HEK293 (cell line): ENCODE measurements around the gene TNFRSF14.

Experiments
- CTCF ChIA-PET: fragments of 350-600 bp; formaldehyde crosslinking; extraction: SDS; loops from one replicate; lab custom pipeline; 2021; ENCODE audit warnings: antibody characterized with exemption; lab: Yijun Ruan, JAX
- POLR2A ChIA-PET: fragments of 300-600 bp; formaldehyde crosslinking; extraction: SDS; loops from one replicate; lab custom pipeline; 2020; ENCODE audit warnings: antibody characterized with exemption, inconsistent platforms; lab: Yijun Ruan, JAX
- H3K27ac ChIP-seq: fragments of 200-500 bp; sonication (Bioruptor generic); 2 replicates; pipeline ENCODE4 v1.5.1; 2014; ENCODE audit warnings: low read depth, low read length, control low read depth, inconsistent platforms; ENCODE audit errors: extremely low read depth
- H3K36me3 ChIP-seq, 2 experiments: fragments of 200-500 bp in 1 of 2; sonication (Bioruptor generic) in 1 of 2; 1 replicate in 1 of 2; 2 replicates in 1 of 2; pipeline ENCODE4 v1.5.1; 2014 to 2017; ENCODE audit warnings: inconsistent platforms in 2 of 2, low read length in 2 of 2; ENCODE audit not compliant: control insufficient read depth in 2 of 2, insufficient read depth in 1 of 2
- H3K4me1 ChIP-seq: fragments of 200-500 bp; sonication (Bioruptor generic); 2 replicates; pipeline ENCODE4 v1.5.1; 2014; ENCODE audit warnings: mild to moderate bottlenecking, low read length, inconsistent platforms; ENCODE audit not compliant: control insufficient read depth, insufficient read depth
- H3K4me3 ChIP-seq: 2 replicates; pipeline ENCODE4 v1.5.1; 2011; ENCODE audit warnings: low read depth, mild to moderate bottlenecking, control low read depth, low read length, moderate library complexity
- H3K9me3 ChIP-seq: fragments of 200-500 bp; sonication (Bioruptor generic); 2 replicates; pipeline ENCODE4 v1.5.1; 2014; ENCODE audit warnings: low read depth, low read length, inconsistent platforms; ENCODE audit not compliant: control insufficient read depth, insufficient read depth
- ZBTB1 ChIP-seq: fragments of 450-650 bp; formaldehyde crosslinking; IDR thresholded peaks from 2 replicates; pipeline ENCODE4 v1.5.1; 2016; ENCODE audit warnings: missing biosample characterization, missing genetic modification characterization
- ZBTB20 ChIP-seq: fragments of 450-650 bp; formaldehyde crosslinking; IDR thresholded peaks from 2 replicates; pipeline ENCODE4 v1.5.1; 2016; ENCODE audit warnings: missing biosample characterization, missing genetic modification characterization
- ZNF16 ChIP-seq: fragments of 450-650 bp; formaldehyde crosslinking; IDR thresholded peaks from 2 replicates; pipeline ENCODE4 v1.5.1; 2016; ENCODE audit warnings: low read depth, missing biosample characterization, missing genetic modification characterization
- ZNF19 ChIP-seq: fragments of 450-650 bp; formaldehyde crosslinking; IDR thresholded peaks from 2 replicates; pipeline ENCODE4; 2016; ENCODE audit warnings: missing biosample characterization, missing genetic modification characterization, low read depth
- ZNF37A ChIP-seq: fragments of 450-650 bp; IDR thresholded peaks from 2 replicates; pipeline ENCODE4 v1.5.1; 2018; ENCODE audit warnings: missing biosample characterization, missing genetic modification characterization
- ZNF391 ChIP-seq: fragments of 450-650 bp; formaldehyde crosslinking; IDR thresholded peaks from 2 replicates; pipeline ENCODE4 v1.5.1; 2016; ENCODE audit warnings: low read depth, missing biosample characterization, missing genetic modification characterization, borderline replicate concordance
- ZNF48 ChIP-seq: fragments of 450-650 bp; formaldehyde crosslinking; IDR thresholded peaks from 2 replicates; pipeline ENCODE4 v1.5.1; 2016; ENCODE audit warnings: missing biosample characterization, missing genetic modification characterization
- ZNF501 ChIP-seq: fragments of 450-650 bp; formaldehyde crosslinking; IDR thresholded peaks from 2 replicates; pipeline ENCODE4 v1.5.1; 2016; ENCODE audit warnings: missing biosample characterization, missing genetic modification characterization
- ZNF558 ChIP-seq: fragments of 450-650 bp; formaldehyde crosslinking; IDR thresholded peaks from 2 replicates; pipeline ENCODE4 v1.5.1; 2016; ENCODE audit warnings: missing biosample characterization, missing genetic modification characterization
- ZNF624 ChIP-seq: fragments of 450-650 bp; formaldehyde crosslinking; IDR thresholded peaks from 2 replicates; pipeline ENCODE4 v1.5.1; 2017; ENCODE audit warnings: missing biosample characterization, missing genetic modification characterization
- ZNF707 ChIP-seq: fragments of 450-650 bp; formaldehyde crosslinking; IDR thresholded peaks from 2 replicates; pipeline ENCODE4 v1.5.1; 2016; ENCODE audit warnings: missing biosample characterization, missing genetic modification characterization
- ZNF747 ChIP-seq: fragments of 450-650 bp; formaldehyde crosslinking; IDR thresholded peaks from 2 replicates; pipeline ENCODE4 v1.5.1; 2016; ENCODE audit warnings: missing biosample characterization, missing genetic modification characterization
- TF ChIP-seq, protein P1 (sequence below): fragments of 450-650 bp; formaldehyde crosslinking; IDR thresholded peaks from 2 replicates; pipeline ENCODE4 v1.5.1; 2016; ENCODE audit warnings: missing biosample characterization, missing genetic modification characterization
- TF ChIP-seq, protein P2 (sequence below): fragments of 450-650 bp; formaldehyde crosslinking; IDR thresholded peaks from 2 replicates; pipeline ENCODE4 v1.5.1; 2016; ENCODE audit warnings: missing biosample characterization, missing genetic modification characterization, borderline replicate concordance
- TF ChIP-seq, protein P3 (sequence below): fragments of 450-650 bp; formaldehyde crosslinking; IDR thresholded peaks from 2 replicates; pipeline ENCODE4 v1.5.1; 2016; ENCODE audit warnings: missing biosample characterization, missing genetic modification characterization
- TF ChIP-seq, protein P4 (sequence below): fragments of 450-650 bp; formaldehyde crosslinking; IDR thresholded peaks from 2 replicates; pipeline ENCODE4 v1.5.1; 2016; ENCODE audit warnings: missing biosample characterization, missing genetic modification characterization
- TF ChIP-seq, protein P5 (sequence below): fragments of 450-650 bp; formaldehyde crosslinking; IDR thresholded peaks from 2 replicates; pipeline ENCODE4 v1.5.1; 2016; ENCODE audit warnings: missing biosample characterization, missing genetic modification characterization

Gene TNFRSF14

DNA sequence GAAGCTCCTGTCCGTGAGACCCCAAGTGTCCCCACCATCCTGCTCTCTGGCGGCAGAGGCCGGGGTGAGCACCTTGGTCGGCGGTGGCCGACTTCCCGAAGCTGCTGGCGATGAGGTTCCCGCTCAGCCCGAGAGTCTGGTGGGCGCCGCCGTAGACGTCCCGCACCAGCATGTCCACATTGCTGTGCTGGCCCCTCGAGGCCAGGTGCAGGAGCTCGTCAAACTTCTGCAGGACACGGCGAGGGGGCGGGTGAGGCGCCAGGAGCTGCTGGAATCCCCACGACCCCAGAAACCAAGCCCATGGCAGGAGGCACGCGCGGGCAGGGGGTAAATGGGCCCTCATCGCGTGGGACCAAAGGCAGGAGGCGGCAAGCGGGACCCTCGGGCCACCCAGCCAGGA, 36.4 kb upstream of the TNFRSF14 start (continued):
- TF ChIP-seq, protein P1, sequence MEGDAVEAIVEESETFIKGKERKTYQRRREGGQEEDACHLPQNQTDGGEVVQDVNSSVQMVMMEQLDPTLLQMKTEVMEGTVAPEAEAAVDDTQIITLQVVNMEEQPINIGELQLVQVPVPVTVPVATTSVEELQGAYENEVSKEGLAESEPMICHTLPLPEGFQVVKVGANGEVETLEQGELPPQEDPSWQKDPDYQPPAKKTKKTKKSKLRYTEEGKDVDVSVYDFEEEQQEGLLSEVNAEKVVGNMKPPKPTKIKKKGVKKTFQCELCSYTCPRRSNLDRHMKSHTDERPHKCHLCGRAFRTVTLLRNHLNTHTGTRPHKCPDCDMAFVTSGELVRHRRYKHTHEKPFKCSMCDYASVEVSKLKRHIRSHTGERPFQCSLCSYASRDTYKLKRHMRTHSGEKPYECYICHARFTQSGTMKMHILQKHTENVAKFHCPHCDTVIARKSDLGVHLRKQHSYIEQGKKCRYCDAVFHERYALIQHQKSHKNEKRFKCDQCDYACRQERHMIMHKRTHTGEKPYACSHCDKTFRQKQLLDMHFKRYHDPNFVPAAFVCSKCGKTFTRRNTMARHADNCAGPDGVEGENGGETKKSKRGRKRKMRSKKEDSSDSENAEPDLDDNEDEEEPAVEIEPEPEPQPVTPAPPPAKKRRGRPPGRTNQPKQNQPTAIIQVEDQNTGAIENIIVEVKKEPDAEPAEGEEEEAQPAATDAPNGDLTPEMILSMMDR (tag by site-specific recombination), result no peak

DNA sequence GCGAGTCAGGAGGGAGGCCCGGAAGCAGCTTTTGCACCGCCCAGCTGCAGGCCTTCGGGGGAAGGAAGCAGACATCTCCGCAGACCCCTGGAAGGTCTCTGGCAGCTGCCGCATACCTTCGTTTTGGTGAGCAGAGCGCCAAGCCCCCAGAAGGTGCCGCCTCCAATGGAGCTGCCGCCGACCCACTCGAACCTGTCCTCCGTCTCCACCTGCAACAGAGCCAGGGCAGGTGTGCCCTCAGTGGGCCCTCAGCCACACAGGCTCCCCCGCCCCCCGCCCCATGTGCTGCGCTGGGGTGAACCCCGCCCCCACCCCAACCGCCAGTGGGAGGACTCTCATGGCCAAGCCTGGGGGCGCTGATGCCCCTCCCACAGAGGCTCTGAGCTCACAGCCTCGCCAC, 36.0 kb upstream of the TNFRSF14 start:
- peaks cover 18% of the 10 kb centered on the region for H3K4me1 ChIP-seq
- H3K4me3 ChIP-seq, result no peak overlapping the region
- H3K36me3 ChIP-seq, result peaks cover 0 to 83% of the 10 kb centered on the region in 2 experiments; a peak in 2 of 3 replicates
- TF ChIP-seq ZNF48 (tag by site-specific recombination) (no peak), ZNF624 (tag by site-specific recombination) (no peak), ZNF707 (tag by site-specific recombination) (no peak), ZBTB20 (tag by site-specific recombination) (no peak), ZNF391 (tag by site-specific recombination) (no peak), ZNF37A (tag by site-specific recombination) (no peak), ZNF747 (tag by site-specific recombination) (no peak), ZNF558 (tag by site-specific recombination) (no peak)
- TF ChIP-seq, protein P2, sequence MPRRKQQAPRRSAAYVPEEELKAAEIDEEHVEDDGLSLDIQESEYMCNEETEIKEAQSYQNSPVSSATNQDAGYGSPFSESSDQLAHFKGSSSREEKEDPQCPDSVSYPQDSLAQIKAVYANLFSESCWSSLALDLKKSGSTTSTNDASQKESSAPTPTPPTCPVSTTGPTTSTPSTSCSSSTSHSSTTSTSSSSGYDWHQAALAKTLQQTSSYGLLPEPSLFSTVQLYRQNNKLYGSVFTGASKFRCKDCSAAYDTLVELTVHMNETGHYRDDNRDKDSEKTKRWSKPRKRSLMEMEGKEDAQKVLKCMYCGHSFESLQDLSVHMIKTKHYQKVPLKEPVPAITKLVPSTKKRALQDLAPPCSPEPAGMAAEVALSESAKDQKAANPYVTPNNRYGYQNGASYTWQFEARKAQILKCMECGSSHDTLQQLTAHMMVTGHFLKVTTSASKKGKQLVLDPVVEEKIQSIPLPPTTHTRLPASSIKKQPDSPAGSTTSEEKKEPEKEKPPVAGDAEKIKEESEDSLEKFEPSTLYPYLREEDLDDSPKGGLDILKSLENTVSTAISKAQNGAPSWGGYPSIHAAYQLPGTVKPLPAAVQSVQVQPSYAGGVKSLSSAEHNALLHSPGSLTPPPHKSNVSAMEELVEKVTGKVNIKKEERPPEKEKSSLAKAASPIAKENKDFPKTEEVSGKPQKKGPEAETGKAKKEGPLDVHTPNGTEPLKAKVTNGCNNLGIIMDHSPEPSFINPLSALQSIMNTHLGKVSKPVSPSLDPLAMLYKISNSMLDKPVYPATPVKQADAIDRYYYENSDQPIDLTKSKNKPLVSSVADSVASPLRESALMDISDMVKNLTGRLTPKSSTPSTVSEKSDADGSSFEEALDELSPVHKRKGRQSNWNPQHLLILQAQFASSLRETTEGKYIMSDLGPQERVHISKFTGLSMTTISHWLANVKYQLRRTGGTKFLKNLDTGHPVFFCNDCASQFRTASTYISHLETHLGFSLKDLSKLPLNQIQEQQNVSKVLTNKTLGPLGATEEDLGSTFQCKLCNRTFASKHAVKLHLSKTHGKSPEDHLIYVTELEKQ (tag by site-specific recombination), result no peak
- TF ChIP-seq, protein P3, sequence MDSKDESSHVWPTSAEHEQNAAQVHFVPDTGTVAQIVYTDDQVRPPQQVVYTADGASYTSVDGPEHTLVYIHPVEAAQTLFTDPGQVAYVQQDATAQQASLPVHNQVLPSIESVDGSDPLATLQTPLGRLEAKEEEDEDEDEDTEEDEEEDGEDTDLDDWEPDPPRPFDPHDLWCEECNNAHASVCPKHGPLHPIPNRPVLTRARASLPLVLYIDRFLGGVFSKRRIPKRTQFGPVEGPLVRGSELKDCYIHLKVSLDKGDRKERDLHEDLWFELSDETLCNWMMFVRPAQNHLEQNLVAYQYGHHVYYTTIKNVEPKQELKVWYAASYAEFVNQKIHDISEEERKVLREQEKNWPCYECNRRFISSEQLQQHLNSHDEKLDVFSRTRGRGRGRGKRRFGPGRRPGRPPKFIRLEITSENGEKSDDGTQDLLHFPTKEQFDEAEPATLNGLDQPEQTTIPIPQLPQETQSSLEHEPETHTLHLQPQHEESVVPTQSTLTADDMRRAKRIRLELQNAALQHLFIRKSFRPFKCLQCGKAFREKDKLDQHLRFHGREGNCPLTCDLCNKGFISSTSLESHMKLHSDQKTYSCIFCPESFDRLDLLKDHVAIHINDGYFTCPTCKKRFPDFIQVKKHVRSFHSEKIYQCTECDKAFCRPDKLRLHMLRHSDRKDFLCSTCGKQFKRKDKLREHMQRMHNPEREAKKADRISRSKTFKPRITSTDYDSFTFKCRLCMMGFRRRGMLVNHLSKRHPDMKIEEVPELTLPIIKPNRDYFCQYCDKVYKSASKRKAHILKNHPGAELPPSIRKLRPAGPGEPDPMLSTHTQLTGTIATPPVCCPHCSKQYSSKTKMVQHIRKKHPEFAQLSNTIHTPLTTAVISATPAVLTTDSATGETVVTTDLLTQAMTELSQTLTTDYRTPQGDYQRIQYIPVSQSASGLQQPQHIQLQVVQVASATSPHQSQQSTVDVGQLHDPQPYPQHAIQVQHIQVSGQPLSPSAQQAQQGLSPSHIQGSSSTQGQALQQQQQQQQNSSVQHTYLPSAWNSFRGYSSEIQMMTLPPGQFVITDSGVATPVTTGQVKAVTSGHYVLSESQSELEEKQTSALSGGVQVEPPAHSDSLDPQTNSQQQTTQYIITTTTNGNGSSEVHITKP (tag by site-specific recombination), result no peak
- TF ChIP-seq, all 188 proteins: peak for 0
- Histone ChIP-seq H3K9me3 (no peaks in the 10 kb centered on the region), H3K27ac (no peak overlapping the region)
- POLR2A ChIA-PET, result interaction anchor here (0.6 kb wide), 1 partner anchor 797 kb away, joined by 3 read pairs; no protein-coding TSS in a partner anchor
- CTCF ChIA-PET, result no interaction called here

DNA sequence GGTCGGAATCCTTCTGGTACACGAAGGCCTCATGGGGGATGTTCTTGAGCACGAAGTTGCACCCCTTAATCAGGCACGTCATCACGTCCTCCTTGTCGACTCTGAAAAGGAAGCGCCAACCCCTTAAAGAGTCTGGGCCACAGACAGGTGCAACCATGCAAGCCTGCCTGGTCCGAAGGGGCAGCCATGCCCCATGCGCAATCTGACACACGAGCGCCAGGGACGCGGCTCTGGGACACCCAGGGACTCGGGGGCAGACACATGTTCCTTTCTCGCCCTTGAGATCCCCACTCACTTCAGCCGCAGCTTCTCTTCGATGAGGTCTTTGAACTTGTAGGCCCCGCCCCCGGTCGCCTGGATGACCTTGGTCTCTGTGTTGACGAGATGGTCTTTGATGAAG, 35.4 kb upstream of the TNFRSF14 start:
- Histone ChIP-seq H3K9me3 (no peaks in the 10 kb centered on the region), H3K4me1 (peaks cover 18% of the 10 kb centered on the region), H3K4me3 (no peak overlapping the region), H3K36me3 (peaks cover 0 to 77% of the 10 kb centered on the region in 2 experiments; a peak in 2 of 3 replicates), H3K27ac (no peak overlapping the region)
- POLR2A ChIA-PET, result no interaction called here
- CTCF ChIA-PET, result no interaction called here
- TF ChIP-seq, protein P4, sequence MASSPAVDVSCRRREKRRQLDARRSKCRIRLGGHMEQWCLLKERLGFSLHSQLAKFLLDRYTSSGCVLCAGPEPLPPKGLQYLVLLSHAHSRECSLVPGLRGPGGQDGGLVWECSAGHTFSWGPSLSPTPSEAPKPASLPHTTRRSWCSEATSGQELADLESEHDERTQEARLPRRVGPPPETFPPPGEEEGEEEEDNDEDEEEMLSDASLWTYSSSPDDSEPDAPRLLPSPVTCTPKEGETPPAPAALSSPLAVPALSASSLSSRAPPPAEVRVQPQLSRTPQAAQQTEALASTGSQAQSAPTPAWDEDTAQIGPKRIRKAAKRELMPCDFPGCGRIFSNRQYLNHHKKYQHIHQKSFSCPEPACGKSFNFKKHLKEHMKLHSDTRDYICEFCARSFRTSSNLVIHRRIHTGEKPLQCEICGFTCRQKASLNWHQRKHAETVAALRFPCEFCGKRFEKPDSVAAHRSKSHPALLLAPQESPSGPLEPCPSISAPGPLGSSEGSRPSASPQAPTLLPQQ (tag by site-specific recombination), result no peak
- no peak for TF ChIP-seq ZBTB1 (tag by site-specific recombination)
- TF ChIP-seq ZNF19 (tag by site-specific recombination), result no peak
- no peak for TF ChIP-seq ZNF16 (tag by site-specific recombination)
- TF ChIP-seq ZNF501 (tag by site-specific recombination), result no peak
- TF ChIP-seq, protein P5, sequence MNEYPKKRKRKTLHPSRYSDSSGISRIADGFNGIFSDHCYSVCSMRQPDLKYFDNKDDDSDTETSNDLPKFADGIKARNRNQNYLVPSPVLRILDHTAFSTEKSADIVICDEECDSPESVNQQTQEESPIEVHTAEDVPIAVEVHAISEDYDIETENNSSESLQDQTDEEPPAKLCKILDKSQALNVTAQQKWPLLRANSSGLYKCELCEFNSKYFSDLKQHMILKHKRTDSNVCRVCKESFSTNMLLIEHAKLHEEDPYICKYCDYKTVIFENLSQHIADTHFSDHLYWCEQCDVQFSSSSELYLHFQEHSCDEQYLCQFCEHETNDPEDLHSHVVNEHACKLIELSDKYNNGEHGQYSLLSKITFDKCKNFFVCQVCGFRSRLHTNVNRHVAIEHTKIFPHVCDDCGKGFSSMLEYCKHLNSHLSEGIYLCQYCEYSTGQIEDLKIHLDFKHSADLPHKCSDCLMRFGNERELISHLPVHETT (tag by site-specific recombination), result no peak
